Smooth muscle cell (in vitro differentiated cells): ENCODE data around the gene MOB3B. TPM values are rescaled to one million over a fixed set of nuclear protein-coding genes. Genes with fewer than 3 reads are reported as not detected.

Source experiments
- DNase-seq: peaks from one replicate; lab custom pipeline; 2025; ENCODE audit not compliant: unreplicated experiment; lab: John Stamatoyannopoulos, UW
- H2AFZ ChIP-seq: fragments of 200-600 bp; sonication (generic); 2 replicates; pipeline ENCODE4 v1.6.0; 2016; ENCODE audit warnings: antibody characterized with exemption, low read depth, mild to moderate bottlenecking
- H3F3A ChIP-seq: fragments of 200-600 bp; sonication (generic); 2 replicates; pipeline ENCODE4 v1.6.0; 2017; ENCODE audit warnings: antibody characterized with exemption, low read depth
- H3K27ac ChIP-seq: fragments of 200-600 bp; sonication (generic); 2 replicates; pipeline ENCODE4 v1.5.1; 2016; ENCODE audit warnings: low read depth, mild to moderate bottlenecking
- H3K27me3 ChIP-seq: fragments of 200-600 bp; sonication (generic); 2 replicates; pipeline ENCODE4 v1.6.1; 2016; ENCODE audit warnings: low read depth, mild to moderate bottlenecking
- H3K36me3 ChIP-seq: fragments of 200-600 bp; sonication (generic); 2 replicates; pipeline ENCODE4 v1.5.1; 2016; ENCODE audit warnings: low read depth
- H3K4me1 ChIP-seq: fragments of 200-600 bp; sonication (generic); 2 replicates; pipeline ENCODE4 v1.5.1; 2016; ENCODE audit warnings: low read depth
- H3K4me2 ChIP-seq: fragments of 200-600 bp; sonication (generic); 2 replicates; pipeline ENCODE4 v1.6.0; 2016; ENCODE audit warnings: mild to moderate bottlenecking
- H3K4me3 ChIP-seq: fragments of 200-600 bp; sonication (generic); 2 replicates; pipeline ENCODE4 v1.5.1; 2016; ENCODE audit warnings: mild to moderate bottlenecking
- H3K79me2 ChIP-seq: fragments of 200-600 bp; sonication (generic); 2 replicates; pipeline ENCODE4 v1.6.0; 2016; ENCODE audit warnings: low read depth, mild to moderate bottlenecking
- H3K9ac ChIP-seq: fragments of 200-600 bp; sonication (generic); 2 replicates; pipeline ENCODE4 v1.6.0; 2016; ENCODE audit warnings: low read depth
- H3K9me3 ChIP-seq: fragments of 200-600 bp; sonication (generic); replicated peaks from 2 replicates; pipeline ENCODE4 v1.5.1; 2016; ENCODE audit warnings: low read depth
- H4K20me1 ChIP-seq: fragments of 200-600 bp; sonication (generic); 2 replicates; pipeline ENCODE4 v1.6.0; 2016; ENCODE audit warnings: low read depth
- CTCF ChIP-seq: fragments of 200-600 bp; sonication (generic); IDR thresholded peaks from 2 replicates; pipeline ENCODE4 v1.5.1; 2017; ENCODE audit warnings: borderline replicate concordance, mild to moderate bottlenecking, antibody characterized with exemption; ENCODE audit not compliant: insufficient read depth, poor library complexity, severe bottlenecking
- WGBS: methylation state at CpG from one replicate; pipeline ENCODE4 v1.1.7; 2016; ENCODE audit warnings: low lambda C conversion rate; 5-methylcytosine and 5-hydroxymethylcytosine counted together
- polyA plus RNA-seq: library from polyadenylated mRNA; unstranded; fragments of >200 nt; fragmentation: Nextera tagmentation; extraction: Ambion mirVana; gene quantifications from 2 replicates; pipeline ENCODE4 v1.2.1, GENCODE V29; 2016
- total RNA-seq: library from RNA; depleted of rRNA; stranded (reverse); fragments of >200 nt; gene quantifications from 2 replicates; pipeline ENCODE4 v1.2.3, GENCODE V29; 2014

Gene MOB3B
- total RNA-seq, result 3.0 and 5.8 TPM in 2 replicates
- polyA plus RNA-seq, result 1.7 and 4.1 TPM in 2 replicates

DNA sequence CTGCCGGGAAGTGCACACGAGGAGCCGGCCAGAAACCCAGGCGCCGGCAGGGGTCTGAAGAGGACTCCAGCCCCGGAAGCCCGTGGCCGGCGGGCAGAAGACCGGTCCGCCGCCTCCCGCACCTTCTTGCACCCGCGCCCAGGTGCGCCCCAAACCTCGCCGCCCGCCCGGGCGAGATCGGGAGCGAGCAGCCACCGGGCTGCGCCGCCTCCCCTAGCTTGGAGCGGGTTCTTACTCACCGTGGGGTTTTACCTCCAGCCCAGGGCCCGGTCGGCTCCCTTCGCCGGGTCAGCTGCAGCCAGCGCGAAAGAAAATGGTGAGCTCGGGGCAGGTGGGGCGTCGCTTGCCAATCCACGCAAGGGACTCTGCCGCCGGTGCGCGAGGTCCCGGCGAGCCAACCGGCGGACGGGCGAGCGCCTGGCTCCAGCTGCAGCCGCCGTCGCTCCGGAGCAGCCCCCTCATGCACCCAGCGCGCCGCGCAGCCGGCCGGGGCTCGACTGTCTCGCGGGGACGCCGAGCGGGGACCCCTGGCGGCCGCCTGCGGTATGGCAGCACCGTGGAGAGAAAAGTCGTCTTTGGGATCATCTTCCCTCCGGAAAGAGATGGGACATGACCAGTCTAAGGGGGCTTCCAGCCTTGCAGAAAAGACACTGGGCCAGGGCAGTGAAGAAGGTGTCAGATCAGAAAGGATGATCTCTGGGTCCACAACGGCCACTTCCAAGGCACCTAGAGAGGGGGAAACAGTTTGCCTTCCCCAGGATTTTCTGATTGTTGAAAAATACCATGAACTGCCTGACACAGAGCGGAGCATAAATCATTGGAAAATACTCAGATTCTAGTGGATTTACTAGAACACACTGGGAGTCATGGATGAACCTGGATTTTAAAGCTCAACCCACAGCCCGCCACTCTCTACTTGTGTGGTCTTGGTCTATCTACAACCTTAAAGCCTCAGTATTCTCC, at the start of gene MOB3B:
MOB3B (minus strand) TSS at position 499 of the 963 bp plus-strand sequence. CDS start 74,264 bp downstream, outside the sequence.
- WGBS, result 3% methylated on average over 72 of the region's 74 CpGs
- peak; percentile 69 for DNase-seq

GRCh38 chr9:27573634-27574590, 44.3 kb upstream of the MOB3B start:
- peak overlapping the region; percentile 93 for H3K9ac ChIP-seq
- H3K4me3 ChIP-seq, result peak overlapping the region; percentile 86
- TF ChIP-seq CTCF, result no peak
- no peaks in the 10 kb centered on the region for H4K20me1 ChIP-seq
- H3K27me3 ChIP-seq, result no peaks in the 10 kb centered on the region
- H3K4me1 ChIP-seq, result peaks cover 8% of the 10 kb centered on the region
- H3K36me3 ChIP-seq, result no peaks in the 10 kb centered on the region
- peak overlapping the region; percentile 97 for H3K27ac ChIP-seq
- 5% methylated on average over 35 of the region's 35 CpGs for WGBS
- peak overlapping the region; percentile 89 for H2AFZ ChIP-seq
- peak; percentile 88 for DNase-seq
- H3K79me2 ChIP-seq, result peaks cover 14% of the 10 kb centered on the region
- H3K4me2 ChIP-seq, result peak overlapping the region; percentile 89
- H3K9me3 ChIP-seq, result no peaks in the 10 kb centered on the region
- peaks cover 7% of the 10 kb centered on the region for H3F3A ChIP-seq

More for the DNA sequence above, at the start of gene MOB3B:
- peaks cover 10% of the 10 kb centered on the region for H3K4me1 ChIP-seq
- H4K20me1 ChIP-seq, result no peaks in the 10 kb centered on the region
- no peaks in the 10 kb centered on the region for H3K36me3 ChIP-seq
- H3K9ac ChIP-seq, result peak within 1 kb of the TSS; percentile 85
- peak within 1 kb of the TSS; percentile 91 for H3K27ac ChIP-seq
- H2AFZ ChIP-seq, result peak within 1 kb of the TSS; percentile 81
- H3K4me3 ChIP-seq, result peak within 1 kb of the TSS; percentile 59
- TF ChIP-seq CTCF, result peak; percentile 97
- H3K27me3 ChIP-seq, result no peaks in the 10 kb centered on the region
- no peaks in the 10 kb centered on the region for H3F3A ChIP-seq
- H3K4me2 ChIP-seq, result peak within 1 kb of the TSS; percentile 94
- no peaks in the 10 kb centered on the region for H3K9me3 ChIP-seq
- H3K79me2 ChIP-seq, result no peaks in the 10 kb centered on the region

GRCh38 chr9:27572918-27573633, 43.5 kb upstream of the MOB3B start, which contains the start of gene C9orf72:
Gene C9orf72 (minus strand): TSS chr9:27573481. CDS start chr9:27567120, 6,361 bp downstream.
- DNase-seq, result peak; percentile 88
- Histone ChIP-seq H3K27ac (peak within 1 kb of the TSS; percentile 97), H3K9me3 (no peaks in the 10 kb centered on the region), H3K27me3 (no peaks in the 10 kb centered on the region), H3K4me3 (peak within 1 kb of the TSS; percentile 86), H4K20me1 (no peaks in the 10 kb centered on the region), H3F3A (peaks cover 7% of the 10 kb centered on the region), H3K4me1 (peaks cover 8% of the 10 kb centered on the region), H3K36me3 (no peaks in the 10 kb centered on the region), H3K9ac (peak within 1 kb of the TSS; percentile 93), H3K4me2 (peak within 1 kb of the TSS; percentile 89), H3K79me2 (peaks cover 14% of the 10 kb centered on the region), H2AFZ (peak within 1 kb of the TSS; percentile 89)
- WGBS, result under 1% methylated on average over 50 of the region's 72 CpGs
- no peak for TF ChIP-seq CTCF
